Nephron (organoid): Measurements from ENCODE around the gene RTN4.
"Not testable (repeated sequence)": the region's sequence is repeated elsewhere in the genome, so short reads cannot be mapped to it uniquely, and the experiment has no call there.

Experiments
- H3K27ac Mint-ChIP-seq, 3 experiments: 2 replicates each; pipeline ENCODE4 v1.8.0; 2020; ENCODE audit warnings: mixed read lengths in 3 of 3, mild to moderate bottlenecking in 2 of 3, moderate library complexity in 1 of 3
- H3K27me3 Mint-ChIP-seq: 2 replicates; pipeline ENCODE4 v1.8.0; 2021; ENCODE audit warnings: low read depth, mild to moderate bottlenecking, moderate library complexity, mixed read lengths
- H3K36me3 Mint-ChIP-seq: 2 replicates; pipeline ENCODE4 v1.8.0; 2020; ENCODE audit warnings: low read depth, mixed read lengths
- H3K4me1 Mint-ChIP-seq: 2 replicates; pipeline ENCODE4 v1.8.0; 2020; ENCODE audit warnings: mixed read lengths
- H3K4me3 Mint-ChIP-seq, 3 experiments: 2 replicates each; pipeline ENCODE4 v1.8.0; 2020; ENCODE audit warnings: mild to moderate bottlenecking in 3 of 3, mixed read lengths in 3 of 3, moderate library complexity in 2 of 3
- H3K9me3 Mint-ChIP-seq: 2 replicates; pipeline ENCODE4 v1.8.0; 2020; ENCODE audit warnings: mixed read lengths
- TF ChIP-seq, protein P1 (sequence below), 3 experiments: fragments of 200-600 bp; sonication (generic); IDR thresholded peaks; one replicate each; pipeline ENCODE4 v1.5.0; 2021; ENCODE audit warnings: antibody characterized with exemption in 3 of 3; ENCODE audit not compliant: unreplicated experiment in 3 of 3

RTN4 gene

DNA sequence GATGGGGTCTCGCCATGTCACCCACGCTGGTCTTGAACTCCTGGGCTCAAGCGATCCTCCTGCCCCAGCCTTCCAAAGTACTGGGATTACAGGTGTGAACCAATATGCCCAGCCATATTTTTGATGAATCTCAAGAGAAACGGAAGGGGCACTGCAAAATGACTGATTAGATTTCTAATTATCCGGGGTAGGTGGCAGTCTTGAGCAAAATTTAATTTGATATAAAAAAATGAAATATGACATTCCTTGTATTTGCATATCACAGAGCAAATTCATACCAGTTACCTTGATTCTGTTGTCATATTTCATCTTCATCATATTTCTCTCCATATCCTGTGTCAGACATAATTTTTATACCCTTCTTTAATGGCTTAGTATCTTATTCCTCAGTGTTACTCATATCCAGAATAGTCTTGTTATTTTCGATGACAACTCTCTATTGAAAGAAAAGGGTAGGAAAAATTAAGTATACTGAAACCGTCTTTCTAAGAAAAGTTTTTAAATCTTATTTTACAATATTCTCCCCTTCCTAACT is 30.0 kb upstream of the RTN4 start:
- Mint-ChIP-seq H3K9me3 (peaks cover 29% of the 10 kb centered on the region), H3K27ac (no peak overlapping the region), H3K27me3 (peaks cover 5% of the 10 kb centered on the region), H3K4me1 (no peaks in the 10 kb centered on the region), H3K36me3 (no peaks in the 10 kb centered on the region), H3K4me3 (no peak overlapping the region)
- TF ChIP-seq, protein P1, sequence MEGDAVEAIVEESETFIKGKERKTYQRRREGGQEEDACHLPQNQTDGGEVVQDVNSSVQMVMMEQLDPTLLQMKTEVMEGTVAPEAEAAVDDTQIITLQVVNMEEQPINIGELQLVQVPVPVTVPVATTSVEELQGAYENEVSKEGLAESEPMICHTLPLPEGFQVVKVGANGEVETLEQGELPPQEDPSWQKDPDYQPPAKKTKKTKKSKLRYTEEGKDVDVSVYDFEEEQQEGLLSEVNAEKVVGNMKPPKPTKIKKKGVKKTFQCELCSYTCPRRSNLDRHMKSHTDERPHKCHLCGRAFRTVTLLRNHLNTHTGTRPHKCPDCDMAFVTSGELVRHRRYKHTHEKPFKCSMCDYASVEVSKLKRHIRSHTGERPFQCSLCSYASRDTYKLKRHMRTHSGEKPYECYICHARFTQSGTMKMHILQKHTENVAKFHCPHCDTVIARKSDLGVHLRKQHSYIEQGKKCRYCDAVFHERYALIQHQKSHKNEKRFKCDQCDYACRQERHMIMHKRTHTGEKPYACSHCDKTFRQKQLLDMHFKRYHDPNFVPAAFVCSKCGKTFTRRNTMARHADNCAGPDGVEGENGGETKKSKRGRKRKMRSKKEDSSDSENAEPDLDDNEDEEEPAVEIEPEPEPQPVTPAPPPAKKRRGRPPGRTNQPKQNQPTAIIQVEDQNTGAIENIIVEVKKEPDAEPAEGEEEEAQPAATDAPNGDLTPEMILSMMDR (IDR thresholded peaks at IDR 0.05; ENCODE audit: unreplicated experiment in 3 of 3): no peak

DNA sequence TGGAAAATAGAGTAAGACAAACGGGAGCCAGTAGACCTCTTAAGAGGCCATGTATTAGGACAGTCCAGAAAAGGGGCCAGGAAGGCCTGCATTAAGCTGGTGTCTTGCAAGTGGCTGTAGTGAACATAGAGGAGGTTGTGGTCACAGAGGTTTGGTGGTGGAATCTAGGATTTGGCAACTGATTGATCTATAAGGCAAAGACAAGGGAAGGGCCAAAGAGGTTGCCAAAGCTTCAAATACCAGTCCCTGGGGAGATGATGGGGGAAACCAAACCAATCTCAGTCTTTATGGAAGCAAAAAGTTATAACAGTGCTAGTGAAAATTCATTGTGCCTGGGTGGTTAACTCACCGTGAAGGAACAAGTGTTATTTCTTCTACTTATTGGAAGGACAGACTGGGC is 28.7 kb upstream of the RTN4 start:
- peaks cover 31% of the 10 kb centered on the region for H3K9me3 Mint-ChIP-seq
- no peaks in the 10 kb centered on the region for H3K4me1 Mint-ChIP-seq

DNA sequence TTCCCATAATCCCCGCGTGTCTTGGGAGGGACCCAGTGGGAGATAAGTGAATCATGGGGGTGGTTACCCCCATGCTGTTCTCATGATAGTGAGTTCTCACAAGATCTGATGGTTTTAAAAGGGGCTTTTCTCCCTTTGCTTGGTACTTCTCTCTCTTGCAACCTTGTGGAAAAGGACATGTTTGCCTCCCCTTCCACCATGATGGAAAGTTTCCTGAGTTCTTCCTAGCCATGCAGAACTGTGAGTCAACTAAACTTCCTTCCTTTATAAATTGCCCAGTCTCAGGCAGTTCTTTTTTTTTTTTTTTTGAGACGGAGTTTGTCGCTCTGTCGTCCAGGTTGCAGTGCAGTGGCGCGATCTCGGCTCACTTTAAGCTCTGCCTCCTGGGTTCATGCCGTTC is 26.5 kb upstream of the RTN4 start:
- Mint-ChIP-seq H3K4me3 (no peak overlapping the region), H3K9me3 (peaks cover 30% of the 10 kb centered on the region), H3K4me1 (peaks cover 15% of the 10 kb centered on the region), H3K36me3 (no peaks in the 10 kb centered on the region), H3K27me3 (peaks cover 5% of the 10 kb centered on the region), H3K27ac (no peak overlapping the region)
- TF ChIP-seq, protein P1 (IDR thresholded peaks at IDR 0.05; ENCODE audit: unreplicated experiment in 3 of 3): no peak

More for the DNA sequence above, 28.7 kb upstream of the RTN4 start:
- Mint-ChIP-seq H3K27ac (no peak overlapping the region), H3K4me3 (no peak overlapping the region), H3K27me3 (peaks cover 5% of the 10 kb centered on the region), H3K36me3 (no peaks in the 10 kb centered on the region)
- TF ChIP-seq, protein P1 (IDR thresholded peaks at IDR 0.05; ENCODE audit: unreplicated experiment in 3 of 3): no peak

- H3K27me3 Mint-ChIP-seq, H3K27ac Mint-ChIP-seq, H3K36me3 Mint-ChIP-seq, H3K4me3 Mint-ChIP-seq: not testable (repeated sequence)
- Mint-ChIP-seq H3K4me1 (peaks cover 22% of the 10 kb centered on the region), H3K9me3 (peaks cover 30% of the 10 kb centered on the region)
Measured at GRCh38 chr2:55076019-55076418, 25.8 kb upstream of the RTN4 start.

- no peak overlapping the region for H3K4me3 Mint-ChIP-seq
- H3K27me3 Mint-ChIP-seq: peaks cover 5% of the 10 kb centered on the region
- peak overlapping the region; percentile 13 to 67 (median 24) for H3K27ac Mint-ChIP-seq
- peaks cover 19% of the 10 kb centered on the region for H3K9me3 Mint-ChIP-seq
- H3K36me3 Mint-ChIP-seq: no peaks in the 10 kb centered on the region
- H3K4me1 Mint-ChIP-seq: peaks cover 30% of the 10 kb centered on the region
- TF ChIP-seq, protein P1 (IDR thresholded peaks at IDR 0.05; ENCODE audit: unreplicated experiment in 3 of 3): no peak
Measured at GRCh38 chr2:55073000-55073983, 23.0 kb upstream of the RTN4 start.

- TF ChIP-seq, protein P1 (IDR thresholded peaks at IDR 0.05; ENCODE audit: unreplicated experiment in 3 of 3): no peak
- H3K27me3 Mint-ChIP-seq: no peaks in the 10 kb centered on the region
Measured at GRCh38 chr2:55063713-55064323, 13.6 kb upstream of the RTN4 start.

More at GRCh38 chr2:55063713-55064323, 13.6 kb upstream of the RTN4 start:
- no peaks in the 10 kb centered on the region for H3K36me3 Mint-ChIP-seq
- no peaks in the 10 kb centered on the region for H3K4me1 Mint-ChIP-seq
- H3K9me3 Mint-ChIP-seq: no peaks in the 10 kb centered on the region
- peak overlapping the region in 2 of 3 experiments; percentile 75 to 91 for H3K27ac Mint-ChIP-seq
- H3K4me3 Mint-ChIP-seq: no peak overlapping the region
